Measurements from ENCODE around the gene SNAI1. TPM values are rescaled to one million over a fixed set of nuclear protein-coding genes. Genes with fewer than 3 reads are reported as not detected.
"Not testable (repeated sequence)": the region's sequence is repeated elsewhere in the genome, so short reads cannot be mapped to it uniquely, and the experiment has no call there.

The SNAI1 gene
- total and polyA plus RNA-seq, 2 donors (not counting 1 experiment from before 2014, with no cell fraction given): 4.3 to 4.9 TPM

GRCh38 chr20:49976542-49976941, 6.2 kb upstream of the SNAI1 start:
- ChIA-PET POLR2A (no interaction called here), CTCF (interaction anchor here (0.6 to 13.5 kb wide), 7 partner anchors 85 to 466 kb away, joined by 3 to 531 read pairs (median 4); no protein-coding TSS in a partner anchor)
- Mint-ChIP-seq H3K9me3 (ENCODE audit: insufficient read depth) (no peaks in the 10 kb centered on the region), H3K4me3 (no peak overlapping the region), H3K4me1 (peaks cover 10% of the 10 kb centered on the region), H3K27me3 (no peaks in the 10 kb centered on the region), H3K27ac (no peak overlapping the region)
- H3K4me1 ChIP-seq (ENCODE audit: control insufficient read depth in 2 of 2, insufficient read depth in 2 of 2, low read length in 2 of 2): peaks cover 8 to 10% of the 10 kb centered on the region in 2 donors
- H4K20me1 ChIP-seq (ENCODE audit: control insufficient read depth, insufficient read depth, low read length, poor library complexity, severe bottlenecking): no peaks in the 10 kb centered on the region
- H3K36me3 ChIP-seq (replicated peaks in 1 of 2; ENCODE audit: control extremely low read depth in 1 of 2, control insufficient read depth in 1 of 2, extremely low read depth in 1 of 2, insufficient read depth in 2 of 2, low read length in 1 of 2): no peaks in the 10 kb centered on the region
- no peak overlapping the region for H3K4me3 ChIP-seq (ENCODE audit: control extremely low read depth in 1 of 5, extremely low read depth in 1 of 5, insufficient read depth in 1 of 5, low read depth in 2 of 5, low read length in 4 of 5)
- H3K9ac ChIP-seq (ENCODE audit: low read length): no peak overlapping the region
- H3K79me2 ChIP-seq (ENCODE audit: control insufficient read depth, insufficient read depth, low read length): no peaks in the 10 kb centered on the region
- peaks cover 0 to 8% (median 0%) of the 10 kb centered on the region in 4 experiments for H3K27me3 ChIP-seq (replicated peaks in 1 of 4; ENCODE audit: control extremely low read depth in 1 of 4, control insufficient read depth in 3 of 4, insufficient read depth in 4 of 4, low read length in 3 of 4)
- no CpG with 5 or more reads among the region's 2 CpGs for WGBS (ENCODE audit: insufficient coverage)
- no peak overlapping the region for H3K4me2 ChIP-seq (replicated peaks; ENCODE audit: low read depth, low read length, poor library complexity, severe bottlenecking)
- intact Hi-C loops (cut with micrococcal nuclease): no loop called here
- DNase-seq: no peak
- no peak overlapping the region for H3K27ac ChIP-seq (ENCODE audit: low read length in 2 of 2)
- no peaks in the 10 kb centered on the region for H3K9me3 ChIP-seq (ENCODE audit: control extremely low read depth in 1 of 3, control insufficient read depth in 2 of 3, insufficient read depth in 1 of 3, low read length in 2 of 3)
- no peak for ATAC-seq (ENCODE audit: low read depth)
- TF ChIP-seq EZH2 (IDR thresholded peaks at IDR 0.05; ENCODE audit: borderline replicate concordance, insufficient read depth, low read depth, low read length, poor library complexity, severe bottlenecking): no peak
- no peak for TF ChIP-seq CTCF (IDR thresholded peaks at IDR 0.05)
- no peak overlapping the region for H2AFZ ChIP-seq (ENCODE audit: insufficient read depth, low read depth, low read length, poor library complexity, severe bottlenecking)

GRCh38 chr20:49977740-49978139, 5.0 kb upstream of the SNAI1 start:
- intact Hi-C loops (cut with micrococcal nuclease): loop anchor here (2.0 kb wide), 1 partner anchor 107 kb away; no protein-coding TSS in a partner anchor
- H3K4me2 ChIP-seq (replicated peaks; ENCODE audit: low read depth, low read length, poor library complexity, severe bottlenecking); H3K36me3 ChIP-seq (replicated peaks in 1 of 2; ENCODE audit: control extremely low read depth in 1 of 2, control insufficient read depth in 1 of 2, extremely low read depth in 1 of 2, insufficient read depth in 2 of 2, low read length in 1 of 2); ATAC-seq (ENCODE audit: low read depth); H4K20me1 ChIP-seq (ENCODE audit: control insufficient read depth, insufficient read depth, low read length, poor library complexity, severe bottlenecking); H3K79me2 ChIP-seq (ENCODE audit: control insufficient read depth, insufficient read depth, low read length); H3K4me3 Mint-ChIP-seq; H3K9ac ChIP-seq (ENCODE audit: low read length); DNase-seq; H3K27ac Mint-ChIP-seq; H2AFZ ChIP-seq (ENCODE audit: insufficient read depth, low read depth, low read length, poor library complexity, severe bottlenecking); H3K4me3 ChIP-seq (ENCODE audit: control extremely low read depth in 1 of 5, extremely low read depth in 1 of 5, insufficient read depth in 1 of 5, low read depth in 2 of 5, low read length in 4 of 5); H3K27ac ChIP-seq (ENCODE audit: low read length in 2 of 2); H3K27me3 Mint-ChIP-seq; H3K9me3 Mint-ChIP-seq (ENCODE audit: insufficient read depth); H3K27me3 ChIP-seq (replicated peaks in 1 of 4; ENCODE audit: control extremely low read depth in 1 of 4, control insufficient read depth in 3 of 4, insufficient read depth in 4 of 4, low read length in 3 of 4); H3K9me3 ChIP-seq (ENCODE audit: control extremely low read depth in 1 of 3, control insufficient read depth in 2 of 3, insufficient read depth in 1 of 3, low read length in 2 of 3); POLR2A ChIA-PET: not testable (repeated sequence)
- WGBS (ENCODE audit: insufficient coverage): 90% methylated on average over 1 of the region's 2 CpGs
- H3K4me1 ChIP-seq (ENCODE audit: control insufficient read depth in 2 of 2, insufficient read depth in 2 of 2, low read length in 2 of 2): peaks cover 13 to 18% of the 10 kb centered on the region in 2 donors
- CTCF ChIA-PET: interaction anchor here (1.8 to 13.5 kb wide), 5 partner anchors 12 to 198 kb away, joined by 18 to 531 read pairs (median 20); no protein-coding TSS in a partner anchor
- peaks cover 17% of the 10 kb centered on the region for H3K4me1 Mint-ChIP-seq

Data from B cell (primary cell).